ENCODE data around the gene KDR.

KDR gene

GRCh38 chr4:55123791-55124190 lies 1.6 kb downstream of the KDR start:
- DNase-seq (ENCODE audit: low read depth), result no peak

GRCh38 chr4:55122235-55122634 lies 3.2 kb downstream of the KDR start:
- DNase-seq (ENCODE audit: low read depth), result no peak

- DNase-seq (ENCODE audit: low read depth), result no peak
Measured at GRCh38 chr4:55121246-55121645, 4.1 kb downstream of the KDR start.

GRCh38 chr4:55118397-55118796 lies 7.0 kb downstream of the KDR start:
- DNase-seq (ENCODE audit: low read depth), result no peak

- no peak for DNase-seq (ENCODE audit: low read depth)
Measured at GRCh38 chr4:55117511-55117910, 7.9 kb downstream of the KDR start.

DNA sequence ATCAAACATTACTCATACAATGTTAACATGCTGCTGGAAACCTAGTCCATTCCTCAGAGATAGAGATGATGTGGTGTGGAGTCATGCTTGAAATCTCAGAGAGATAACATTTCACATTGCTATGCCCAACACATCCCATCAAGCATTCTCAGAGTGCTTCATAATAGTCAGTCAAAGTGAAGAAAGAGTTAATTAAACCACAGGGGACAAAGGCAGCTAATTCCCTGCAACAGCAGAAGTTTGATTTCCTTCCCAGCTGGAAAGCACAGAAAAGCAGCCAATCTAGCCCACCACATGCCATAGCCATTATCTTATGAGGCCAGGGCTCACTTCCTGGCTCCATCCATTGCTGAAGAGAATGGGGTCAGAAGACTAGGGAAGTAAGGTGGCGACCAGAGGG lies 8.9 kb downstream of the KDR start:
- no peak for DNase-seq (ENCODE audit: low read depth)

- DNase-seq (ENCODE audit: low read depth), result no peak
Measured at GRCh38 chr4:55111601-55112000, 13.8 kb downstream of the KDR start.

DNA sequence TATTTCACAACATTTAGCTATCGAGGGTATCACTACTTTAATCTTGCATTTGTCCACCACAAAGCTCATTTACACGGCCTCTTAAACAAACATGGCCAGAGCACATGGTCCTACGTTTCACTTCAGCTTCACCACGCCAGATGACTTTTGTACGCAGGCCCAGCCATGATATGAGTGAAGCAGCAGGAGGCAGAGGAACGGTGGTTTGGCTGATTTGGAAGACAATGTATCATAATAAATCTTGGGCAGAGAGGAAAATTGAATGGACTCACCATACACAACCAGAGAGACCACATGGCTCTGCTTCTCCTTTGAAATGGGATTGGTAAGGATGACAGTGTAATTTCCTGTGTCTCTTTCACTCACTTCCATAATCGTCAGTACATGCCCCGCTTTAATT lies 15.3 kb downstream of the KDR start:
- no peak for DNase-seq (ENCODE audit: low read depth)

DNA sequence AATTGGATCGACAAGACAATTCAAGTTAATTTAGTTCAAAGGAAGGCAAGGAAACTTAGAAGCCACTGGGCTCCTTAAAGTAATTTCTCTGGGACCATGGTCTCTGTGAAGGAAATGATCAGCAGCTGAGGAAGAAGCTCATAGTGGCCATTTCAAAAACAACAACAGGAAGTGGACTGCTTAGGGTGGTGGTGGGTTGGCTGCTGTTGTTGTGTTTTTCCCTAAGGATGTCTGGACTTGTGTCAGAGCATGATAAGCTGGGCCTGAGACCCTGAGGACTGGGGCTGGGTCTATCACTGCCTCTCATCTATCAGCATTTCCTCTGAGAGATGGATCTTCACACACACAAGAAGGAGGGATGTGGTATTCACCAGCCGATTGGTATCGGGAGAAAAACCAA lies 18.3 kb downstream of the KDR start:
- DNase-seq (ENCODE audit: low read depth), result no peak

DNA sequence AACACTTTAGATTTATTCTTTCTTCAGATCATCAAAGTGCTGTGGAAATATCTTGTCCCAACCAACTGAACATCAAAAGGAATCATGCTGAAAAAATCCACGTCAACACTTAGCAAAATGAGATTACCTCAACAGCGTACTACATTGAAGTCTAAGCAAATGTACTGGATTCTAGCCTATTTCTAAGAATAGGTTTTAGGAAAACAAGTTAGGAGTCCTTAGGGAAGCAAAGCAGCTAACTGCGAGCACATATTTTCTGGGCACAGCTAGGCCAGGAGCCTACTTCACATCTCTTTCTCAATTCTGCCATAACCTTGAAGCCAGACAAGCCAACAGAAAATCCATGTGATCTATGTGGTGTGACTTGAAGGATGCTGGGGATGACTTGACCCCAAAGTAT lies 22.2 kb downstream of the KDR start:
- no peak for DNase-seq (ENCODE audit: low read depth)

DNA sequence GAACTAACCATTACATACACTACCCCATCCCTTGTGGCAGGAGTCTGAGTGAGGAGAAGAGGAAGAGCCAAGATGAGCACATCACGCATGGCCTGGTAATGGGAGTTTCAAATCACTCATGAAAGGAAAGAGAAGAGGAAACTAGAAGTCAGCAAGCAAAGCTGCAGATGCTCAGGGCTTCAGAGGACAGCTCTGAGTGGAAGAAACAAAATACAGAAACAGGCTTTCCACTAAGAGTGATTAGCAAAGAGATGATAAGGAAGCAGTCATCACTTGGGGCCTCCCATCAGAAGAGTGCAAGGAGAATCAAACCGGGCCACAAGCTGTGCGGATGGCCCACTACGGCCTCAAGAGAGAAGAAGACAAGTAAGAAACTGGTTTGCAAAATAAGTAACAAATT lies 25.6 kb downstream of the KDR start:
- no peak for DNase-seq (ENCODE audit: low read depth)

DNA sequence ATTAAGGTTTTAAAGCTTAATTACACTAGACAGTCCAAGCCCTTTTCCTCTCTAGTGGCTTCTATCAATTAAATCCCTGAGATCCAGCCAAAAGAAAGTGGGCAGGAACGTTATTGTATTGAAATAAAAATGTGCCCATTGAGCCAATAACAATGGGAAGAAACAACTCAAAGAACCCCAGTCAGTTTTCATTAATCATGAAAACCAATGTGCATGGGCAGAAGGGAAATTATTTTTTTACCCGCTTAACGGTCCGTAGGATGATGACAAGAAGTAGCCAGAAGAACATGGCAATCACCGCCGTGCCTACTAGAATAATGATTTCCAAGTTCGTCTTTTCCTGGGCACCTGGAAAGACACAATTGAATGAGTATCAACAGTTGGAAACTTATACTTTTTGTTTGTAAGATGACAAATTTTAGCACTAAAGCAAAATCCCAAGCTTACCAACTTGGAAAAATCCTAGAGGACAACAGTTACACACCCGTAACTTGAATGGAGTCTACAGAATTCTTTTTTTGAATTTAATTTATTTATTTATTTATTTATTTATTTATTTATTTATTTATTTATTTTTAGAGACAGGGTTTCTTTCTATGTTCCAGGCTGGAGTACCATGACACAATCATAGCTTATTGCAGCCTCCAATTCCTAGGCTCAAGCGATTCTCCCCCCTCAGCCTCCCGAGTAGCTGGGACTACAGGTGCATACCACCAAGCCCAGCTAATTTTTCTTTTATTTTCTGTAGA lies 26.8 kb downstream of the KDR start:
- DNase-seq (ENCODE audit: low read depth), result no peak

DNA sequence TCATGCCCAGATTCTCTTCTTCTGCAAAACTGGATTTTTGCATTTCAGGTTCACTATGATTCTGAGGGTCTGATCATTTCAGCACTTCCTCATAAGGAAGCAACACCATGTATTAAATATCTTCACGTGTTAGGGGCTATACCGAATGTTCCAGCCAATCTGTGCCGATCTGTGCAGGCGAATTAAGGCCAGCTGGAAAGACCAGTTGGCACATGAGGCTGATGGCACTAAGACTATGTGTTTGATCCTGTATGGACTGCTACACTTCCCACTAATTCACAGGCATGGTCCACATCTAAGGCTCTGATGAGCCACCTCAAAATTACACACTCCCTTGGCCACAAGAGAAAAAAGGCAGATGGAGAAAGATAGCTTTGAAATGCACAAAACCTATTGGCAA lies 28.8 kb downstream of the KDR start:
- DNase-seq (ENCODE audit: low read depth), result no peak

DNA sequence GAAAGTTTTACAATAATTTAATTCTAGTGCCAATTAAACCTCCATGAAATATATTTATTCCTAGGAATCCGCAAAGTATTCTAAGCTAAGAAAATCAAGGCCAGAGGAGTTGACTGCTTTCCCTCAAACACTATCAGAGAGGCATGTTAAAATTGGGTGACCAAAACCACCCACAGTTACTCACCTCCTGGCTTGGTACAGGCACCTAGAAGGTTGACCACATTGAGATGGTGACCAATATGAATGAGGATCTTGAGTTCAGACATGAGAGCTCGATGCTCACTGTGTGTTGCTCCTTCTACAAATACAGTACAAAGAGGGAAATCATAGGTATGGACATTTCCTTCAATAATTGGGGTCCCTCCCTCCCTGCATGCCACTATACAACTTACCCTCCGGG lies 29.4 kb downstream of the KDR start:
- no peak for DNase-seq (ENCODE audit: low read depth)

GRCh38 chr4:55092504-55092903 lies 32.9 kb downstream of the KDR start:
- DNase-seq (ENCODE audit: low read depth), result no peak

DNA sequence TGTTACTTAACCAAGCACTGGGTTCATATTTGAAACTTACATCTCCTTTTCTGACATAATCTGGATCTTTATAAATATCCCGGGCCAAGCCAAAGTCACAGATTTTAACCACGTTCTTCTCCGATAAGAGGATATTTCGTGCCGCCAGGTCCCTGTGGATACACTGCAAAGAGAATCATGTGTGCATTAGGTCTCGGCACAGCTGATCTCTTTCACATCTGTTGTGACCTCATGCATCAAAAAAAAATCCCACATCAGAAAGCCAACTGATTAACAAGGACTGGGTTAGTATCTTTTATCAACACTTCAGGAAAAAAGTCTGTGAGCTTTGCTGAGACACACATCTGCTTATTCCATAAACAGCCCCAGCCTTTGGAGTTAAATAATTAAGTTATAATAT lies 35.5 kb downstream of the KDR start:
- no peak for DNase-seq (ENCODE audit: low read depth)

DNA sequence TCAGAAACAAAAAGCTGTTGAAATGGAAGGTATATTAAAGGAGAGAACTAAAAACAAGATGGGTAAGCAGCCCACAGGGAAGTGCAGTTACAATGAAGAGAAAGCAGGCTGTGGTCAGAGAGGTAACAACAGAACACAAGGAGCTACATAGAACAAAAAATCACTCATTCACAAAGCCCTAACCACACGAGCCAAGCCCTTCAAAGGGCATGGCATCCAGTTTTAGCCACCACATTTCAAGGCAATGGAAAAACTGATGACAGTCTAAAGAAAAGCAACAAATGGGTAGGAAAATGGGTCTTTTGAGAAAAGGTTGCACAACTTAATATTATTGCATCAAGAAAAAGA lies 37.5 kb downstream of the KDR start:
- DNase-seq (ENCODE audit: low read depth), result no peak

- DNase-seq (ENCODE audit: low read depth), result no peak
Measured at GRCh38 chr4:55087009-55087912, 38.1 kb downstream of the KDR start.

GRCh38 chr4:55086578-55086977 lies 38.8 kb downstream of the KDR start:
- no peak for DNase-seq (ENCODE audit: low read depth)

DNA sequence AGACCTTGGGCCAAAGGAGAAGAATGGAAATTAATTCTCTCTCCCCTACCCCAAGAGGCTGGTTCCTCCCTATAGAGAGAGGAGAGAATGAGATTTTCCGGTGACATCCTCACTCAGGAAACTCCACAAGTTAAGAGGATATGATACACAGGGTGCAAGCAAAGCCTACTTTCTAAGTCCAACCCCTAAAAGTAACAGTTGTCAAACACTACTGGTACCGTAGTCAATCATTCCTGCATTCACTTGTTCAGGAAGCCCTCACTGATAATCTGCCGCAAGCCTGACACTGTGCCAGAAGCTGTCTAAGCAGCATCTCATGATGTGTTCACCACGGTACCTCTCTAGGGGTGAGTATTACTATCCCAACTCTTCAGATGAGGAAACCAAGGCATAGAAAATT lies 41.7 kb downstream of the KDR start:
- DNase-seq (ENCODE audit: low read depth), result no peak

GRCh38 chr4:55082756-55083155 lies 42.6 kb downstream of the KDR start:
- DNase-seq (ENCODE audit: low read depth), result no peak

GRCh38 chr4:55080174-55080865 lies 45.1 kb downstream of the KDR start:
- DNase-seq (ENCODE audit: low read depth), result no peak

All from stimulated activated CD8-positive, alpha-beta memory T cell treated with anti-CD3 and anti-CD28 coated beads, Interleukin-15, amount 100 ng/mL, for 1 hour (primary cell).